ENCODE measurements around the gene CDC42BPA.

DNA sequence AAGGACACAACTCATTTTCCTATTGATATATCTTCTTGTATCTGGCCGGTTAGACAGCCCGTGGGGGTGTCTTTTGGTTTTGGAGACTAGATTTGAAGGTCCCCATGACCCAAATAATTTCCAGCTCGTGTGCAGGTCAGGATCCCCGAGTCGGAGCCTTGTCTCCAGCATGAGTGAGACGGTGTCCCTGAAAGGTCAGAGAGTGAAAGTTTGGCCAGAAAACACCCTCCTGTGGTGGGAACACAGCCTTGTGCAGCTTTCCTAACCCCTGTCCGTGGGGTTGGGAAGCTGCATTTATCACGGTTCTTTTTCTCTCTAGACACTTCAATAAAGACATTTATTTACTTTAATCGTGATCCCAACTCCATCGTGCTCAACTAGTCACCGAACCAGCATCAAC is 360.6 kb downstream of the CDC42BPA start:
- TF ChIP-seq POLR2AphosphoS5 (IDR thresholded peaks at IDR 0.05; ENCODE audit: borderline replicate concordance, low read depth, low read length) (no peak), EZH2 (IDR thresholded peaks at IDR 0.05) (no peak)

All from SK-N-MC (cell line).